NCI-H748 (cell line): ENCODE measurements around the gene PCSK6.

Experiments
- DNase-seq: peaks from one replicate; lab custom pipeline; 2025; ENCODE audit not compliant: unreplicated experiment; lab: John Stamatoyannopoulos, UW

The PCSK6 gene

GRCh38 chr15:101489599-101490407 is at the start of gene PCSK6:
TSS of gene PCSK6 (minus strand) at chr15:101489707. CDS start at chr15:101489670, 37 bp downstream.
- peak; percentile 45 for DNase-seq

- no peak for DNase-seq
Measured at GRCh38 chr15:101538996-101539395, 49.5 kb upstream of the PCSK6 start.

GRCh38 chr15:101538177-101538576 is 48.7 kb upstream of the PCSK6 start:
- DNase-seq: no peak

- DNase-seq: no peak
Measured at GRCh38 chr15:101537483-101538080, 48.1 kb upstream of the PCSK6 start.

- DNase-seq: no peak
Measured at GRCh38 chr15:101536875-101537405, 47.4 kb upstream of the PCSK6 start.

GRCh38 chr15:101536166-101536874 is 46.8 kb upstream of the PCSK6 start:
- no peak for DNase-seq

GRCh38 chr15:101535170-101535902 is 45.8 kb upstream of the PCSK6 start:
- no peak for DNase-seq

GRCh38 chr15:101534376-101534970 is 45.0 kb upstream of the PCSK6 start:
- DNase-seq: no peak

GRCh38 chr15:101533371-101534140 is 44.0 kb upstream of the PCSK6 start:
- DNase-seq: no peak

- no peak for DNase-seq
Measured at GRCh38 chr15:101532865-101533264, 43.4 kb upstream of the PCSK6 start.

- DNase-seq: no peak
Measured at GRCh38 chr15:101531170-101531569, 41.7 kb upstream of the PCSK6 start.

GRCh38 chr15:101530224-101530958 is 40.9 kb upstream of the PCSK6 start:
- DNase-seq: no peak

- DNase-seq: no peak
Measured at GRCh38 chr15:101528917-101529299, 39.4 kb upstream of the PCSK6 start.

- no peak for DNase-seq
Measured at GRCh38 chr15:101528108-101528916, 38.8 kb upstream of the PCSK6 start.

- DNase-seq: no peak
Measured at GRCh38 chr15:101526890-101527289, 37.4 kb upstream of the PCSK6 start.

GRCh38 chr15:101526442-101526841 is 36.9 kb upstream of the PCSK6 start:
- no peak for DNase-seq

GRCh38 chr15:101526021-101526420 is 36.5 kb upstream of the PCSK6 start:
- DNase-seq: no peak

- DNase-seq: no peak
Measured at GRCh38 chr15:101525087-101525669, 35.7 kb upstream of the PCSK6 start.
